H9 (cell line): Measurements from ENCODE around the gene ICE1. TPM values are rescaled to one million over a fixed set of nuclear protein-coding genes. Genes with fewer than 3 reads are reported as not detected.

Source experiments
- DNase-seq: peaks from one replicate; pipeline ENCODE4 v3.0.0-alpha.2; 2017
- H2AFZ ChIP-seq: one replicate; pipeline ENCODE4 v1.6.1; 2013; ENCODE audit warnings: mild to moderate bottlenecking, low read length, control low read depth, moderate library complexity
- H2AK5ac ChIP-seq: 2 replicates; pipeline ENCODE4 v1.6.1; 2013; ENCODE audit warnings: low read length, control low read depth, mixed read lengths; ENCODE audit not compliant: insufficient read length
- H2BK120ac ChIP-seq: one replicate; pipeline ENCODE4 v1.6.1; 2013; ENCODE audit warnings: low read depth, mild to moderate bottlenecking, low read length, control low read depth, inconsistent platforms; ENCODE audit not compliant: poor library complexity, severe bottlenecking
- H2BK12ac ChIP-seq: 2 replicates; pipeline ENCODE4 v1.6.1; 2013; ENCODE audit warnings: low read length, control low read depth, mixed read lengths, low read depth; ENCODE audit not compliant: insufficient read length
- H2BK15ac ChIP-seq: 2 replicates; pipeline ENCODE4 v1.6.1; 2013; ENCODE audit warnings: low read depth, low read length, control low read depth
- H2BK20ac ChIP-seq: one replicate; pipeline ENCODE4 v1.6.1; 2013; ENCODE audit warnings: low read depth, mild to moderate bottlenecking, low read length, control low read depth, inconsistent platforms; ENCODE audit not compliant: poor library complexity, severe bottlenecking
- H2BK5ac ChIP-seq: 2 replicates; pipeline ENCODE4 v1.6.1; 2013; ENCODE audit warnings: low read length, control low read depth, mixed read lengths; ENCODE audit not compliant: insufficient read length
- H3K14ac ChIP-seq: 2 replicates; pipeline ENCODE4 v1.6.1; 2013; ENCODE audit warnings: low read length, control low read depth; ENCODE audit not compliant: insufficient read depth
- H3K18ac ChIP-seq: 2 replicates; pipeline ENCODE4 v1.6.1; 2013; ENCODE audit warnings: low read depth, mild to moderate bottlenecking, mixed read lengths, low read length, control low read depth; ENCODE audit not compliant: insufficient read length
- H3K23ac ChIP-seq: 2 replicates; pipeline ENCODE4 v1.6.1; 2013; ENCODE audit warnings: low read length, control low read depth, mixed read lengths, low read depth; ENCODE audit not compliant: insufficient read length
- H3K23me2 ChIP-seq: 2 replicates; pipeline ENCODE4 v1.6.1; 2013; ENCODE audit warnings: low read depth, mild to moderate bottlenecking, mixed read lengths, low read length, control low read depth; ENCODE audit not compliant: insufficient read length, poor library complexity, severe bottlenecking
- H3K27ac ChIP-seq: 2 replicates; pipeline ENCODE4 v1.5.1; 2013; ENCODE audit warnings: low read length, control low read depth, mixed read lengths, low read depth; ENCODE audit not compliant: insufficient read length
- H3K27me3 ChIP-seq: 2 replicates; pipeline ENCODE4 v1.6.1; 2013; ENCODE audit warnings: low read length, control low read depth, inconsistent platforms; ENCODE audit not compliant: insufficient read depth
- H3K4ac ChIP-seq: 2 replicates; pipeline ENCODE4 v1.6.1; 2013; ENCODE audit warnings: low read depth, mild to moderate bottlenecking, control low read depth, inconsistent platforms, low read length, moderate library complexity
- H3K4me1 ChIP-seq: 2 replicates; pipeline ENCODE4 v1.6.1; 2013; ENCODE audit warnings: low read length, control low read depth, inconsistent platforms; ENCODE audit not compliant: insufficient read depth
- H3K4me2 ChIP-seq: 2 replicates; pipeline ENCODE4 v1.6.1; 2013; ENCODE audit warnings: low read length, control low read depth, mixed read lengths; ENCODE audit not compliant: insufficient read length, insufficient read depth
- H3K56ac ChIP-seq: 2 replicates; pipeline ENCODE4 v1.6.1; 2013; ENCODE audit warnings: low read depth, mild to moderate bottlenecking, mixed read lengths, low read length, control low read depth; ENCODE audit not compliant: insufficient read length
- H3K79me1 ChIP-seq: 2 replicates; pipeline ENCODE4 v1.6.1; 2013; ENCODE audit warnings: low read depth, mild to moderate bottlenecking, moderate library complexity, low read length, control low read depth, inconsistent platforms; ENCODE audit not compliant: insufficient read depth, poor library complexity, severe bottlenecking
- H3K79me2 ChIP-seq: 2 replicates; pipeline ENCODE4 v1.6.1; 2013; ENCODE audit warnings: low read length, control low read depth, inconsistent platforms; ENCODE audit not compliant: insufficient read depth
- H3K9ac ChIP-seq: 2 replicates; pipeline ENCODE4 v1.6.1; 2013; ENCODE audit warnings: low read length, control low read depth, mixed read lengths; ENCODE audit not compliant: insufficient read length; ENCODE audit errors: extremely low read depth
- H3K9me3 ChIP-seq: one replicate; pipeline ENCODE4 v1.6.1; 2013; ENCODE audit warnings: low read depth, low read length, inconsistent platforms; ENCODE audit not compliant: control insufficient read depth
- H3T11ph ChIP-seq: one replicate; pipeline ENCODE4 v1.6.1; 2013; ENCODE audit warnings: mild to moderate bottlenecking, low read length, control low read depth, inconsistent platforms
- H4K20me1 ChIP-seq: one replicate; pipeline ENCODE4 v1.6.1; 2013; ENCODE audit not compliant: control insufficient read depth, insufficient read length, insufficient read depth
- H4K5ac ChIP-seq: 2 replicates; pipeline ENCODE4 v1.6.1; 2013; ENCODE audit warnings: low read depth, mild to moderate bottlenecking, mixed read lengths, low read length, control low read depth; ENCODE audit not compliant: insufficient read length
- H4K8ac ChIP-seq: replicated peaks from 2 replicates; pipeline ENCODE4 v1.6.1; 2013; ENCODE audit warnings: low read length, control low read depth, mixed read lengths, low read depth; ENCODE audit not compliant: insufficient read length
- H4K91ac ChIP-seq: 2 replicates; pipeline ENCODE4 v1.6.1; 2013; ENCODE audit warnings: low read depth, mild to moderate bottlenecking, moderate library complexity, mixed read lengths, low read length, control low read depth; ENCODE audit not compliant: insufficient read length
- H3K27ac Mint-ChIP-seq, 3 experiments: 2 replicates in 2 of 3; 3 replicates in 1 of 3; pipeline ENCODE4 v1.8.0; 2020 to 2021; ENCODE audit warnings: mixed read lengths in 3 of 3, mild to moderate bottlenecking in 1 of 3, moderate library complexity in 1 of 3
- H3K27me3 Mint-ChIP-seq: 2 replicates; pipeline ENCODE4 v1.8.0; 2021; ENCODE audit warnings: low read depth, mild to moderate bottlenecking, moderate library complexity, mixed read lengths
- H3K36me3 Mint-ChIP-seq, 3 experiments: 2 replicates in 2 of 3; 3 replicates in 1 of 3; pipeline ENCODE4 v1.8.0; 2020 to 2021; ENCODE audit warnings: low read depth in 3 of 3, mixed read lengths in 3 of 3; ENCODE audit not compliant: insufficient read depth in 1 of 3
- H3K4me1 Mint-ChIP-seq, 2 experiments: 2 replicates each; pipeline ENCODE4 v1.8.0; 2020; ENCODE audit warnings: mixed read lengths in 2 of 2
- H3K4me3 Mint-ChIP-seq, 2 experiments: 2 replicates in 1 of 2; 3 replicates in 1 of 2; pipeline ENCODE4 v1.8.0; 2020 to 2021; ENCODE audit warnings: mild to moderate bottlenecking in 2 of 2, mixed read lengths in 2 of 2, moderate library complexity in 1 of 2
- H3K9me3 Mint-ChIP-seq, 2 experiments: 2 replicates in 1 of 2; 3 replicates in 1 of 2; pipeline ENCODE4 v1.8.0; 2020; ENCODE audit warnings: mild to moderate bottlenecking in 2 of 2, mixed read lengths in 2 of 2, moderate library complexity in 1 of 2
- CTCF ChIP-seq: fragments of 200-600 bp; sonication (generic); conservative IDR thresholded peaks from 3 replicates; pipeline ENCODE4 v1.8.0; 2021; ENCODE audit warnings: antibody characterized with exemption, mild to moderate bottlenecking
- WGBS: extraction: QIAGEN DNeasy Blood & Tissue Kit; methylation state at CpG from one replicate; pipeline ENCODE4 v1.1.7; 2013; ENCODE audit warnings: missing lambda C conversion rate, low lambda C conversion rate, mixed read lengths; ENCODE audit not compliant: insufficient read length; ENCODE audit errors: extremely low coverage; 5-methylcytosine and 5-hydroxymethylcytosine counted together
- total RNA-seq: library from RNA; stranded (reverse); gene quantifications from 2 replicates; pipeline ENCODE4 v1.2.1, GENCODE V29; 2021

The ICE1 gene
- total RNA-seq, 1 experiment from 2014 or later = 45.1 TPM

GRCh38 chr5:5424736-5425135 is 2.3 kb downstream of the ICE1 start:
- H3K27me3 ChIP-seq = no peaks in the 10 kb centered on the region
- H3T11ph ChIP-seq = no peak overlapping the region
- H3K14ac ChIP-seq = no peak overlapping the region
- no peak overlapping the region for H3K23ac ChIP-seq
- H2BK15ac ChIP-seq = no peak overlapping the region
- H2BK120ac ChIP-seq = no peak overlapping the region
- no peak overlapping the region for H3K56ac ChIP-seq
- H4K91ac ChIP-seq = no peak overlapping the region
- H3K23me2 ChIP-seq = peaks cover 14% of the 10 kb centered on the region
- H3K4me3 Mint-ChIP-seq = no peak overlapping the region
- no peak overlapping the region for H2BK5ac ChIP-seq
- no peak overlapping the region for H4K5ac ChIP-seq
- no peak for DNase-seq
- H3K4ac ChIP-seq = no peak overlapping the region
- H3K36me3 Mint-ChIP-seq = peaks cover 0 to 2% (median 0%) of the 10 kb centered on the region in 3 experiments; a peak in 1 of 7 replicates
- H2AK5ac ChIP-seq = no peak overlapping the region
- no peak overlapping the region for H2BK20ac ChIP-seq
- H3K4me1 ChIP-seq = peaks cover 6% of the 10 kb centered on the region; the same call in 1 of the 2 replicates
- no peak overlapping the region for H2BK12ac ChIP-seq
- no peak overlapping the region for H3K4me2 ChIP-seq
- H3K4me1 Mint-ChIP-seq = peaks cover 16 to 18% of the 10 kb centered on the region in 2 experiments
- no CpG with 5 or more reads among the region's 2 CpGs for WGBS
- no peak overlapping the region for H3K18ac ChIP-seq
- H3K9ac ChIP-seq = no peak overlapping the region
- no peaks in the 10 kb centered on the region for H3K9me3 ChIP-seq
- no peaks in the 10 kb centered on the region; the same call in 1 of the 2 replicates for H3K27me3 Mint-ChIP-seq
- H4K20me1 ChIP-seq = no peaks in the 10 kb centered on the region
- H3K27ac Mint-ChIP-seq = no peak overlapping the region
- H2AFZ ChIP-seq = no peak overlapping the region
- H4K8ac ChIP-seq = no peak overlapping the region
- peaks cover 4% of the 10 kb centered on the region for H3K79me1 ChIP-seq
- no peak overlapping the region for H3K27ac ChIP-seq
- TF ChIP-seq CTCF = no peak
- H3K79me2 ChIP-seq = peaks cover 58% of the 10 kb centered on the region
- no peaks in the 10 kb centered on the region for H3K9me3 Mint-ChIP-seq
